ENCODE measurements around the gene HMCN2.

- TF ChIP-seq CTCF (IDR thresholded peaks at IDR 0.05) (no peak), ZFX (IDR thresholded peaks at IDR 0.05; ENCODE audit: borderline replicate concordance) (no peak)
These were observed 38.1 kb downstream of the HMCN2 start for GRCh38 chr9:130303613-130304055.

All from 22Rv1 (cell line).